Fibroblast of villous mesenchyme (primary cell): ENCODE measurements around the gene MKNK1. TPM values are rescaled to one million over a fixed set of nuclear protein-coding genes. Genes with fewer than 3 reads are reported as not detected.

Source experiments
- DNase-seq: peaks from one replicate; pipeline ENCODE4 v3.0.0-alpha.2; 2010; ENCODE audit warnings: low read depth
- H3K4me3 ChIP-seq: 2 replicates; pipeline ENCODE4 v1.5.1; 2011; ENCODE audit warnings: low read depth, mild to moderate bottlenecking, low read length
- CTCF ChIP-seq: IDR thresholded peaks from 2 replicates; pipeline ENCODE4 v1.5.1; 2012; ENCODE audit warnings: low read depth, mild to moderate bottlenecking, low read length; ENCODE audit not compliant: insufficient read depth
- total RNA-seq: library from RNA; depleted of rRNA; stranded (reverse); fragments of >200 nt; gene quantifications from 2 replicates; pipeline ENCODE4 v1.2.3, GENCODE V29; 2012

MKNK1 gene
- total RNA-seq, 1 donor: 14.7 TPM

GRCh38 chr1:46512135-46512791 is 91.8 kb downstream of the MKNK1 start:
- no peak for DNase-seq
- no peak overlapping the region for H3K4me3 ChIP-seq
- no peak for TF ChIP-seq CTCF

- no peak overlapping the region for H3K4me3 ChIP-seq
- DNase-seq: no peak
- TF ChIP-seq CTCF: no peak
These were observed 93.1 kb downstream of the MKNK1 start for GRCh38 chr1:46510998-46511365.

- TF ChIP-seq CTCF: no peak
- DNase-seq: no peak
These were observed 93.6 kb downstream of the MKNK1 start for GRCh38 chr1:46510341-46510997.

GRCh38 chr1:46508757-46509156 is 95.3 kb downstream of the MKNK1 start:
- no peak for DNase-seq
- no peak overlapping the region for H3K4me3 ChIP-seq
- TF ChIP-seq CTCF: no peak

More at GRCh38 chr1:46510341-46510997, 93.6 kb downstream of the MKNK1 start:
- H3K4me3 ChIP-seq: no peak overlapping the region

Other genes with a start within 250 kb of the MKNK1 start
- 0.64 and 0.86 TPM in 2 replicates for gene FAAH, start 210.0 kb downstream of the MKNK1 start, total RNA-seq
- gene DMBX1, start 114.4 kb downstream of the MKNK1 start, total RNA-seq: not detected in 2 replicates
- not detected in 2 replicates for gene KNCN, start 52.6 kb downstream of the MKNK1 start, total RNA-seq
- gene MOB3C, start 12.5 kb upstream of the MKNK1 start, total RNA-seq: 5.2 and 8.6 TPM in 2 replicates
- gene ATPAF1, start 64.1 kb upstream of the MKNK1 start, total RNA-seq: 43.8 and 66.1 TPM in 2 replicates
- under 0.01 TPM in 1 of 2 replicates, not detected in the other for gene TEX38, start 67.6 kb upstream of the MKNK1 start, total RNA-seq
- 58.3 and 64.3 TPM in 2 replicates for gene EFCAB14, start 114.8 kb upstream of the MKNK1 start, total RNA-seq
- gene CYP4B1, start 194.8 kb upstream of the MKNK1 start, total RNA-seq: not detected in 2 replicates